GM10847 (cell line): ENCODE data around the gene NADK.

Source experiments
- POLR2A ChIP-seq: IDR thresholded peaks from 2 replicates; pipeline ENCODE4 v1.6.1; 2011; ENCODE audit not compliant: insufficient read length; ENCODE audit errors: extremely low read depth

Gene NADK

GRCh38 chr1:1794999-1795398 is 16.7 kb upstream of the NADK start:
- TF ChIP-seq POLR2A, result no peak

GRCh38 chr1:1793481-1794244 is 15.4 kb upstream of the NADK start:
- TF ChIP-seq POLR2A, result no peak

GRCh38 chr1:1788646-1789431 is 10.6 kb upstream of the NADK start:
- TF ChIP-seq POLR2A, result no peak

- no peak for TF ChIP-seq POLR2A
Measured at GRCh38 chr1:1788136-1788535, 9.9 kb upstream of the NADK start.

GRCh38 chr1:1786836-1787605 is 8.8 kb upstream of the NADK start:
- no peak for TF ChIP-seq POLR2A

- no peak for TF ChIP-seq POLR2A
Measured at GRCh38 chr1:1785666-1786065, 7.4 kb upstream of the NADK start.

GRCh38 chr1:1784933-1785332 is 6.7 kb upstream of the NADK start:
- TF ChIP-seq POLR2A, result no peak

GRCh38 chr1:1783320-1783719 is 5.0 kb upstream of the NADK start:
- TF ChIP-seq POLR2A, result no peak

GRCh38 chr1:1782399-1783221 is 4.3 kb upstream of the NADK start:
- TF ChIP-seq POLR2A, result no peak

GRCh38 chr1:1781526-1781903 is 3.2 kb upstream of the NADK start:
- no peak for TF ChIP-seq POLR2A

GRCh38 chr1:1780598-1781525 is 2.6 kb upstream of the NADK start:
- TF ChIP-seq POLR2A, result no peak

GRCh38 chr1:1779691-1780597 is 1.7 kb upstream of the NADK start:
- TF ChIP-seq POLR2A, result peak; percentile 26

GRCh38 chr1:1779320-1779675 is 1.0 kb upstream of the NADK start:
- no peak for TF ChIP-seq POLR2A

- TF ChIP-seq POLR2A, result no peak
Measured at GRCh38 chr1:1778663-1779319, 521 bp upstream of the NADK start.
